HEK293T (cell line): Measurements from ENCODE around the gene OR4F15.

Experiments used
- CTCF ChIA-PET: fragments of 350-600 bp; formaldehyde crosslinking; extraction: SDS; loops from one replicate; lab custom pipeline; 2021; ENCODE audit warnings: antibody characterized with exemption, inconsistent platforms; lab: Yijun Ruan, JAX
- POLR2A ChIA-PET: fragments of 350-600 bp; formaldehyde crosslinking; extraction: SDS; loops from one replicate; lab custom pipeline; 2020; ENCODE audit warnings: antibody characterized with exemption, inconsistent platforms; lab: Yijun Ruan, JAX
- DNase-seq: peaks from one replicate; pipeline ENCODE4 v3.0.0; 2012; ENCODE audit warnings: mixed read lengths; ENCODE audit errors: extremely low spot score
- ARNT ChIP-seq: fragments of 450-650 bp; IDR thresholded peaks from 2 replicates; pipeline ENCODE4 v1.6.1; 2017; ENCODE audit warnings: mild to moderate bottlenecking
- BHLHE40 ChIP-seq: fragments of 450-650 bp; IDR thresholded peaks from 2 replicates; pipeline ENCODE4 v1.6.1; 2016; ENCODE audit warnings: mild to moderate bottlenecking, moderate library complexity, borderline replicate concordance
- CTBP1 ChIP-seq: fragments of 450-650 bp; IDR thresholded peaks from 2 replicates; pipeline ENCODE4 v1.6.1; 2016; ENCODE audit warnings: borderline replicate concordance
- ELF4 ChIP-seq: fragments of 450-650 bp; IDR thresholded peaks from 2 replicates; pipeline ENCODE4 v1.6.1; 2017; ENCODE audit warnings: antibody characterized with exemption
- FOXA1 ChIP-seq: fragments of 450-650 bp; IDR thresholded peaks from 2 replicates; pipeline ENCODE4 v1.6.1; 2016; ENCODE audit warnings: mild to moderate bottlenecking
- FOXK2 ChIP-seq: fragments of 450-650 bp; IDR thresholded peaks from 2 replicates; pipeline ENCODE4 v1.6.1; 2016; ENCODE audit warnings: mild to moderate bottlenecking
- FOXM1 ChIP-seq: fragments of 450-650 bp; IDR thresholded peaks from 2 replicates; pipeline ENCODE4 v1.6.1; 2017; ENCODE audit warnings: mild to moderate bottlenecking, borderline replicate concordance
- HDGF ChIP-seq: fragments of 450-650 bp; IDR thresholded peaks from 2 replicates; pipeline ENCODE4 v1.6.1; 2017; ENCODE audit warnings: antibody characterized with exemption, borderline replicate concordance
- L3MBTL2 ChIP-seq: fragments of 450-650 bp; conservative IDR thresholded peaks from 2 replicates; pipeline ENCODE4 v1.6.1; 2016; ENCODE audit warnings: mild to moderate bottlenecking
- LEF1 ChIP-seq: fragments of 450-650 bp; IDR thresholded peaks from 2 replicates; pipeline ENCODE4 v1.6.1; 2017; ENCODE audit warnings: mild to moderate bottlenecking, borderline replicate concordance
- NFRKB ChIP-seq: fragments of 450-650 bp; IDR thresholded peaks from 2 replicates; pipeline ENCODE4 v1.6.1; 2016; ENCODE audit warnings: mild to moderate bottlenecking, moderate library complexity
- SP1 ChIP-seq: fragments of 450-650 bp; IDR thresholded peaks from 2 replicates; pipeline ENCODE4 v1.6.1; 2017
- SUZ12 ChIP-seq: fragments of 450-650 bp; IDR thresholded peaks from 2 replicates; pipeline ENCODE4 v1.6.1; 2016; ENCODE audit warnings: mild to moderate bottlenecking
- TARDBP ChIP-seq: fragments of 450-650 bp; IDR thresholded peaks from 2 replicates; pipeline ENCODE4 v1.6.1; 2016
- ZNF384 ChIP-seq: fragments of 450-650 bp; IDR thresholded peaks from 2 replicates; pipeline ENCODE4 v1.6.1; 2016
- TF ChIP-seq, protein P1 (sequence below): fragments of 450-650 bp; IDR thresholded peaks from 2 replicates; pipeline ENCODE4 v1.6.1; 2016

Gene OR4F15

DNA sequence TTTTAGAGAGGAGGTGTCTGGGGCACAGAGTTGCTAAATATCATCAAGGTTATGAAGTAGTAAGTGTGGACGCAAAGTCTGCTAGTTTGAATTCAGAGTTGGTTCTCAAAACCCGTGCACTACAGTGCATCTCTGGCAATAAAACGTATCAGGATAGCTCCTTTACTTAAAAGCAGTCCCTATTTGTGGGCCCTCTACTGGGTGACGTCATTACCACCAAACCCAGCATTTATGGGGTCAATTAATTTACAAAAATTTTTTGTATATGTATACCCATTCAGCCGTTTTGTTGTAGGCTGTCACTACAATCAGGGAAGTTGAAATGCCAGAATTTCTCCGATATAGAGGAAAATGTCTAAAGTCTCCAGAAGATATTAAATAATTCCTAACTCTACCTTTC, 8.8 kb downstream of the OR4F15 start:
- no peak for DNase-seq
- TF ChIP-seq ZNF384 = no peak
- TF ChIP-seq BHLHE40 = no peak
- no peak for TF ChIP-seq ARNT
- no peak for TF ChIP-seq CTBP1
- TF ChIP-seq, protein P1, sequence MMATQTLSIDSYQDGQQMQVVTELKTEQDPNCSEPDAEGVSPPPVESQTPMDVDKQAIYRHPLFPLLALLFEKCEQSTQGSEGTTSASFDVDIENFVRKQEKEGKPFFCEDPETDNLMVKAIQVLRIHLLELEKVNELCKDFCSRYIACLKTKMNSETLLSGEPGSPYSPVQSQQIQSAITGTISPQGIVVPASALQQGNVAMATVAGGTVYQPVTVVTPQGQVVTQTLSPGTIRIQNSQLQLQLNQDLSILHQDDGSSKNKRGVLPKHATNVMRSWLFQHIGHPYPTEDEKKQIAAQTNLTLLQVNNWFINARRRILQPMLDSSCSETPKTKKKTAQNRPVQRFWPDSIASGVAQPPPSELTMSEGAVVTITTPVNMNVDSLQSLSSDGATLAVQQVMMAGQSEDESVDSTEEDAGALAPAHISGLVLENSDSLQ = no peak
- no peak for TF ChIP-seq NFRKB
- TF ChIP-seq TARDBP = no peak
- ChIA-PET CTCF (no interaction called here), POLR2A (no interaction called here)

DNA sequence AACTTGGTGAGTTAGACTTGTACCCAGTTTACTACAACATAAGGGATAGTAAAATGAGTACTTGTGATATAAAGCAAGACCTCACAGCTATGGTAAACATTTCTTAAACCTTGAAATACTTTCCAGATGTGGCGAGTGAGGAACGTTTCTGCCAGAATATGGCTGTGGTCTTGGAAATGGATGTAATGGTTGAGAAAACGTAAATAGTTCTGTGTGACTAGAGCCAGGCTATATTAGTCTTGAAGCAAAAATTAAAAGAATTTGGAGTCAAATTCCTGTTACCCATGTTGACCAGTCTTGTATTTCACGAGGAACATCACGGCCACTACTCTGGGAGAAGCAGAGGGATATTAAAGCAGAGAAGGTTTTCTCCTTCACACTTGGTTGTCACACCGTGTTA, 15.3 kb downstream of the OR4F15 start:
- CTCF ChIA-PET = no interaction called here
- no peak for TF ChIP-seq TARDBP
- TF ChIP-seq L3MBTL2 = no peak
- TF ChIP-seq SUZ12 = no peak
- TF ChIP-seq SP1 = no peak
- TF ChIP-seq, protein P1 = no peak
- no peak for TF ChIP-seq FOXK2
- TF ChIP-seq ELF4 = no peak
- no peak for TF ChIP-seq NFRKB
- no peak for TF ChIP-seq HDGF
- no peak for TF ChIP-seq BHLHE40
- no peak for TF ChIP-seq FOXM1
- no peak for TF ChIP-seq FOXA1
- TF ChIP-seq ARNT = no peak
- no peak for TF ChIP-seq ZNF384
- TF ChIP-seq CTBP1 = no peak
- no peak for TF ChIP-seq LEF1
- DNase-seq = no peak
- POLR2A ChIA-PET = no interaction called here

DNA sequence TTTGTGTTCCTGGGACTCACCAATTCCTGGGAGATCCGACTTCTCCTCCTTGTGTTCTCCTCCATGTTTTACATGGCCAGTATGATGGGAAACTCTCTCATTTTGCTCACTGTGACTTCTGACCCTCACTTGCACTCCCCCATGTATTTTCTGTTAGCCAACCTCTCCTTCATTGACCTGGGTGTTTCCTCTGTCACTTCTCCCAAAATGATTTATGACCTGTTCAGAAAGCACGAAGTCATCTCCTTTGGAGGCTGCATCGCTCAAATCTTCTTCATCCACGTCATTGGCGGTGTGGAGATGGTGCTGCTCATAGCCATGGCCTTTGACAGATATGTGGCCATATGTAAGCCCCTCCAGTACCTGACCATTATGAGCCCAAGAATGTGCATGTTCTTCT, 16.8 kb downstream of the OR4F15 start:
- CTCF ChIA-PET = interaction anchor here (0.8 kb wide), 1 partner anchor 346 kb away, joined by 3 read pairs; no protein-coding TSS in a partner anchor
- TF ChIP-seq FOXM1 = no peak
- no peak for TF ChIP-seq BHLHE40
- TF ChIP-seq, protein P1 = peak; percentile 65
- TF ChIP-seq L3MBTL2 = no peak
- POLR2A ChIA-PET = no interaction called here
- DNase-seq = no peak

DNA sequence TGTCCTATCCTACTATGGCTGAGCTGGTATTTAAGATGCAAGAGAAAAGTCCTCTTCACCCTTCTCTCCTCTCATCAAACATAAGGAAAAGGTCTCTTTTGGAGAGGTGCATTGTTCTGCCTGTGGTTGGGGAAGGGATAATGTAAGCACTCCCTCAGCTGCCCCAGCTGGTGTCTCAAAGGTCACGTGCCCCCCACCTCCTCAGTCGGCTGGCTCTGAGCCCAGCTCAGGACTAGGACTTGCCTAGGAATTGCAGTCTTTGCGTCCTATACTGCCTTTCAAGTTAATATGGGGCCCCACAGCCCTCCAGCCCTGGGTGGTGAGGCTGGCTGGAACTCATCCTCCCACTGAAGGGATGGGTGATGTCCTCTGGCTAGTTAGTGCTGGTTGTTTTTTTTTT, 29.7 kb downstream of the OR4F15 start:
- TF ChIP-seq CTBP1 (no peak), ARNT (no peak)
- DNase-seq = no peak
- POLR2A ChIA-PET = interaction anchor here (0.6 kb wide), 1 partner anchor 1780 kb away, joined by 4 read pairs; no protein-coding TSS in a partner anchor
- CTCF ChIA-PET = no interaction called here

DNA sequence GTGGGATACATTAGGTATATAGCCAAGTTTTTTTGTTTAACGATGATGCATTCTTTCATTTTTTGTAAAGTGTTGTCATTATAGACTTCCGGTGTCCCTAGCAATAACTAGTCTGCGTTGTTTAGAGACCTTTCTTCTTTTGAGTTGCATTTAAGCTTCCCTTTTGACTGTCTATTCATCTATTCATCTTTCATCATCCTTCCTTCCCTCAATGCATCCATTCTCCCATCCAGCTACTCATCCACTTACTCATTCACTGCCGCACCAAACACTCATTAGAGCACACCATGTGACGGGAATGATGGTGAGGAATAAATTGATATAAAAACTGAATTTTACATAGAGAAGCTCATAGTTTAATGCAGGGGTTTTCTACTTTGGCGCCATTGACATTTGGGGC, 32.9 kb downstream of the OR4F15 start:
- CTCF ChIA-PET = no interaction called here

DNA sequence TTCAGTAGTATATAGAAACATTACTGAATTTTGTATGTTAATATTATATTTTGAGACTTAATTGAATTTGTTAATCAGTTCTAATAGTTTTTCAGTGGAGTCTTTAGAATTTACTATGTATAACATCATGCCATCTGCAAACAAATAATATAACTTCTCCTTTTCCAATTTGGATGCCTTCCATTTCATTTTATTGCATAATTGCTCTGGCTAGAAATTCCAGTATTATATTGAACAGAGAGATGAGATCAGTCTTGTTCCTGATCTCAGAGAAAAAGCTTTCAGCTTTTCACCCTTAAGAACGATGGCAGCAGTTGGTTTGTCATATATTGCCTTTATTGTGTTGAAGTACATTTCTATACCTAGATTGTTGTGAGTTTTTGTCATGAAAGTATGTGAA, 40.4 kb downstream of the OR4F15 start:
- CTCF ChIA-PET = no interaction called here
- POLR2A ChIA-PET = no interaction called here
- no peak for DNase-seq
- TF ChIP-seq ARNT (no peak), FOXK2 (no peak), CTBP1 (no peak), FOXA1 (no peak), SUZ12 (no peak), LEF1 (no peak), ELF4 (no peak), BHLHE40 (no peak), TARDBP (no peak), SP1 (no peak), ZNF384 (no peak), HDGF (no peak)
- TF ChIP-seq, protein P1 = no peak

More for the DNA sequence above, 32.9 kb downstream of the OR4F15 start:
- no peak for DNase-seq
- TF ChIP-seq ELF4 (no peak), LEF1 (no peak), NFRKB (no peak), SP1 (no peak), L3MBTL2 (no peak), BHLHE40 (no peak), SUZ12 (no peak), FOXA1 (no peak), TARDBP (no peak), ZNF384 (no peak), FOXK2 (no peak)
- TF ChIP-seq, protein P1 = no peak
- POLR2A ChIA-PET = no interaction called here
